ENCODE data around the gene P2RY10.
"Not testable (repeated sequence)": the region's sequence is repeated elsewhere in the genome, so short reads cannot be mapped to it uniquely, and the experiment has no call there.

Gene P2RY10, protein sequence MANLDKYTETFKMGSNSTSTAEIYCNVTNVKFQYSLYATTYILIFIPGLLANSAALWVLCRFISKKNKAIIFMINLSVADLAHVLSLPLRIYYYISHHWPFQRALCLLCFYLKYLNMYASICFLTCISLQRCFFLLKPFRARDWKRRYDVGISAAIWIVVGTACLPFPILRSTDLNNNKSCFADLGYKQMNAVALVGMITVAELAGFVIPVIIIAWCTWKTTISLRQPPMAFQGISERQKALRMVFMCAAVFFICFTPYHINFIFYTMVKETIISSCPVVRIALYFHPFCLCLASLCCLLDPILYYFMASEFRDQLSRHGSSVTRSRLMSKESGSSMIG

DNA sequence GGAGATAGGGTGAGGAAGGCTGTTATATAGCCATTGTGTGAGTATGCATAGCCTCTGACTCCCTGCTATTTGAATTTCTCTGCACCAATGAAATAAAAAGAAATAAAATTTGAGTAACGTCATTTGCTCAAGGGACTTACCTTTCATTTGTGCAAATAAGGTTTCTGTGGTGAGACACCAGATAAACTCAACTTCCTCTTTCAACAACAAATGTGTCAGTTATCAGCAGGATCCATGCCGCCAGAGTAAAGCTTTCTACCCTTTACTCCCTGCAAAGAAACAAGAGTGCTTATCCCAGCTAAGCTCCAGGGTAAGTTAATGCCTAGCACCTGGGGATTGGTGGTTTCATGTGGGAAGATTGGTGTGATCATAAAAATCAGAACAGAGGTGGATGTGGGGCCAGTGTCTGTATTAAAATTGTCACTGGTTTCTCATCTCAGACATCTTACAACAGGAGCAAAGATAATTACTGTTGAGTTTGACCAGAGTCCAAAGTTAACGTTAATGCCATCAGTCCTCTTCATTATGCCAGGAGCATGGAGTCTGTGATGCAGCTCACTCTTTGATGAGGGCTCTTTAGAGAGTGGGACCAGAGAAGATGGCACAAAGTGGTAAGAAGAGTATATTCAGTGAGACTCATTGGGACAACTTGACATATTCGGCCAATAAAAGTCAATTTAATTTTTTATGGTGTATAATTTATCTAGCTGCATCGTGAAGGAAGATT lies at the start of gene P2RY10:
Gene P2RY10, plus strand, starts transcription at position 206 of the 727 bp plus-strand sequence. CDS start 15,130 bp downstream, outside the sequence.
- peak; percentile 67 for DNase-seq (ENCODE audit: low spot score)

DNA sequence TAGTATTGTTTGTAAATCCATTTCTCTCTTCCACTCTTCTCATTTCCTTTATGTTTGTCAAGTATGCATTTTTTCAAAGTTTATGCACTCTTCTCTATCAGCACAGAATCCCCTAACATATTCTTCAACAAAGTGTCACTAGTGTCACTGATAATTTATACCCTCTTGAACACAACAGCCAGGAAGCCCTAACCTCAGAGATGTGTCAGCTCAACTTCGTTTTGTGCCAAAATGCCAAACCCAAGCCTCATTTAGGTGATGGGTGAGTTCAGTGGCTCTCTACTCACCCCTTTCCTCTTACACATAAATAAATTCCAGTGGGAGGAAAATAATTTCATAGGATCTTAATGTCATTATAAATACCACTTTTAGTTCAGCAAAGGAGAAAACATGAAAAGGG lies 22.4 kb upstream of the P2RY10 start:
- DNase-seq (ENCODE audit: low spot score), result no peak

DNA sequence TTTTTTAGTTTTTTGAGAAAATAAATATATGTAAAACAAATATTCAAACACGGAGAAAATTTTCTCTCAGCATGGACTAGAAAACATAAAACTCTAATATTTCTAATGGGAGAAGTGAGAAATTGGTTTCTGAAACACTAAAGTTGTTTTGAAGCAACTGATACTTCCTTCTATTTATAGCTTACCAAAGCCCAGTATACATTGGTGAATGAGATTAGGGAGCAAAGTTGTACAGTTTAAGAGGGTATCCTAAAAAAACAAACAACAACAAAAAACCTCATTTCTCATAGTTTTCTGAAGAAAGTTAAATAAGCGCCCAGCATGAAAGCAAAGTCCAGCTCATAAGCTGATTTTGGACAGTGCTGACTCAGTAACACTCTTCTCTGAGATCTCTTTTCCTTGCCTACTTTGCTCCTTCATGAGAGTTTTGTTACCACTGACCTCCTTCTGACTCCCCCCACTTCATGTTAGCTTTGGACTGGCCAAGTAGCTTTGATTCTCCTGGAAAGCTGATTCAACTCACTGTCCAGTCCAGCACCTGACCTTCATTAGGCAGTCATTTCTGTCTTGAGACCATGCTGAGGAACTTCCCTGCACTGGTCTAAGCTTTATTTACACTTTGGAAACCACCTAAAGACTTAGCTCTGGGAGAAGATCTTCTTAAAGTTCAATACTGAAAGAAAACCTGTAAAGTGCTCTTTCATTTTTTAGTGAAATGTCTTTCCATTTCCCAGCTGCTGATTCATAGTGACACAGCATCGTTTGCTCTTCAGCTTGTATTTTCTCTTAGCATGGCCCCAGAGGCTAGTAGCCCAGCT lies 21.8 kb upstream of the P2RY10 start:
- DNase-seq (ENCODE audit: low spot score), result no peak

DNA sequence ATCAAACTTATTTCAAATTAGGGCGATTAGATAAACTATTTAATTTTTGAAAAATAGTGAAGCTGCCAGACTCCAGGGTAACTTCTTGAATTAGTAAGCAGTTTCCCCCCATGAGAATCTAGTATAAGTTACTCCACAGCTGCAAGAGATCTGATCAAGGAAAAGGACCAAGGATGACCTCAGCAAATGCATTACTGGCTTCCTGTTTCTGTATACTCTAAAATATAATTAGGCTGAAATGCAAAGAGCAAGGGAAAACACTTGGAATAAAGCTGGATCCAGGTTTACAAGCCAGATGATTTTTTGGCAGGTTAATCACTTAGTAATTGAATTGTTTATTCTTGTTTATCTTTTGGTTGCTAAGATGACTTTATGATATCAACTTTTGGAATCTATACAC lies 13.4 kb upstream of the P2RY10 start:
- no peak for DNase-seq (ENCODE audit: low spot score)

DNA sequence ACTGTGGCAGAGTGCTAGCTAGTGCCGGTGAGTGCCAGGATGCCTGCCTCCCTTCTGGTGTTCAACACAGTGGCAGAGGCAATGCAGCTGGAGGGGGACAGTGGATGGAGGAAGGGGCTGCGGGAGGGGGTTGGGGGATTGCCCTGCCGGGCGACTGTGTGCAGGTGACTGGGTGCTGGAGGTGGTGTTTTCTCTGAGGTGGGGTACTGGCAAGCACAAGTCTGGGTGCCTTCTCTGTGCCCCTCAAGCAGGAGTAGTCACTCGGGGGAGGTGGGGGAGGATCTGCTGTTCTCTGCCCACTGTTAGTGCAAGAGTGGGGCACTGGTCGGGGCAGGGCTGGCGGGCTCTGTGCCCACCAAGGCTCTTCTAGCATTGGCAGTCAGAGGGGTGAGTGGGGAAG lies 10.3 kb upstream of the P2RY10 start:
- no peak for DNase-seq (ENCODE audit: low spot score)

DNA sequence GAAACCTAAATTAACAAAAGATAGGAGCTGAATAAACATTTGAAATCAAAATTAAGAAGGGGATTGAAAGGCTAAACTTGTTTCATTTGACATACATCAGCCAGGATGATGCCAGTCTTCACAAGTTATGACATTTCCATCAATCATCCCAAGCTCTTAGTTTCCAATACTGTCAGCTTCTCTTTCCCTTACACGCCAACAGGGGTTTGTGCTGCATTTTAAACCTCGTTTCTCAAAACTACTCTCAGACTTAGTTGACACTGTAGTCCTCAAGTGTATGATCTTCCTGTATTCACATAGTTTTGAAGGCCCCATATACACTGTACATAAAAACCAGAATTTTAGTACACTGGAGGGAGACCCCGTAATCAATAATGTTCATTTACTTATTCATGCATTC lies 840 bp upstream of the P2RY10 start:
- DNase-seq (ENCODE audit: low spot score), result no peak

DNA sequence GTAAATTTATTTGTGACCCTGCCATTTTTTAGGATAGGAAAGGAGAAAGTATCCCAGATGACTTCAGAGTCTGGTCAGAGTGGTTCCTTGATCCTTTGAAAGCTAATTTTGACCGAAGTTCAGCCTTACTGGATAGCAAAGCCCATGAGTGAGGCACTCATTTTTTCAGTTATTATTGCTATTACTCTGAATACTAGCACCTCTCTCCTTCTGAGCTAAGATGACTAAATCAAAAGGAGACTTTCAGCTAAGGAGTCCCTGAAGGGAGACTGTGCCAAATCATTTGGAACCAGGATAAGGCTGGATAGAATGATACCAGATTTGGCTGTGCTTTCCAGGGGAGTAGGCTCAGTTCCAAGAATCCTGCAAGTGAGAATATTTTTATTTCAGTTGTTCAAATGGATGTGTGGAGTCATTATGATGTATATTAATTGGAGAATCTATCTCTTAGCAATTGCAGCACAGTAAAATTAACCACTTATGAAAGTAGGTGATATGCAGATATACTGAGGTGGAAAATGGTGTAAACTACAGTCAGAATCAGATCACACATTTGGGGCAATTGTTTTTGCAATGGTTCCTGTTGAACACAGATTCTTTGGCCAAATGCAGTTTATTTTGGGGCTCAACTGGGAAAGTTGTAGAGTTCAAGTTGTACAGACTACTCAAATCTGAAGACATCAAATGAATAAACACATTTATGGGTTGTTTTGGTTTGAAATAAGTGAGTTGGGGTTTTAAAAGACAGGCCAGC lies 1.2 kb downstream of the P2RY10 start:
- DNase-seq (ENCODE audit: low spot score), result no peak

DNA sequence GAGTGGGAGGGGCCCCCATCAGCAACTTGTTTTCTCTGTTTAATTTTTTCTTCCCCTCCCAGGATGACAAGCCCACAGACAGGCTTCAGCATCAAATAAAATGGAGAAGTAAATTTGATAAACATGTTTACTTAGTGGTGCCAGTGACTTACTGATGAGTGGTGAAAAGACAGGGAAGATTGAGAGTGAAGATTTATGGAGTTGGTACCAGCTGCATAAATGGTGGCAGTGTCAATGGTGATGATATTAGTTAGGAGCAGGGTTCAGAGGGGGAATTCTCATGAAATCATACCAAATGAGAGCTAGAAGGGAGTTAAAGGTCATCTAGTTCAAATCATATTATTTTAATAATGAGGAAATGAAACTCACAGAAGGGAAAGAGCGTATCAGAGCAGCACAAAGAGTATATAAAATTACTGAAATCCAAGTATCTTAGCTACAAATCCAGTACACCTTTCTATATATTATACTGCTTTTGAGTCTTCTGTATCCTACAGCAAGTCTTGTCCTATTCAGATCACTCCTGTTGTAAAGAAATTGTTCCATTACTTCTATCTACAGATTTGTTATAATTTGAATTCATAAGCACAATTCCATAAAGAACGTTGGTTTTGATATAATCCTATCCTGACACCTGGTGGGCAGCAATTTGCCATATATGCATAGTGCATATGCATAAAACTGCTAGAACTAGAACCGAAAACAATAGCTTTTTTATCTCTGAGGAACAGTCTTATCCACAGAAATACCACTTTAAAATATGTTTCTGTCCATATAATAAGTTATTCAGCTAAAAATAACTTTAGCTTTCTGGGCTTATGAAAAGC lies 5.0 kb downstream of the P2RY10 start:
- DNase-seq (ENCODE audit: low spot score), result no peak

DNA sequence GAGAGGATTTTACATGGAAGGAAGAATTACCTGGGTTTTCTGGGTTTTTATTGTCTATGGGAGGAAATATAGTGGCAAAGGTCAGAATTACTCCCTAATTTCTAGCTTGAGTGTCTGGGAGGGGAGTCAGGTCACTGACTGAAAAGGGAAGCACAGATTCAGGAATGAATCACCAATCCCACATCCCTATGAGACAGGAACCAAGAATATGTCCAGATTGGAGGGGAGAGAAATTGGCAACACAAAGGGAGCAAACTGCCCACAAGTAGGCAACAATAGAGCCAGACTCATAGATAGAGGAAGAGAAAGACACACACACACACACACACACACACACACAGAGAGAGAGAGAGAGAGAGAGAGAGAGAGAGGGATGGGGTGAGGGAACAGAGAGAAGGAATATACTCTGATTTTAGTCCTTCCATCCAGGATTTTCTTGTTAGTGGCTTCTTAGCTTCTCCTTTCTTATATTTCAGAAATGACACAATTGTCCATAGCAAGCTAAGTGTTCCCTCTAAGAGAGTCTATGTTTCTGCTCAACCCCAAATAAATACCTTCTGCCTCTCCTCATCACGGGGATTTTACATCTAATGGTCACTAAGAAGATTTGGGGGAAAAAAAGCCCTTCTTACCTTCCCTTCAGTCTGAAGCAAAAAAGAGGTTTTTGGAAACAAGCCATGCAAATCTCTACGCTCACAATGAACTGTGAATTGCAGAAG lies 12.0 kb downstream of the P2RY10 start:
- DNase-seq (ENCODE audit: low spot score), result no peak

DNA sequence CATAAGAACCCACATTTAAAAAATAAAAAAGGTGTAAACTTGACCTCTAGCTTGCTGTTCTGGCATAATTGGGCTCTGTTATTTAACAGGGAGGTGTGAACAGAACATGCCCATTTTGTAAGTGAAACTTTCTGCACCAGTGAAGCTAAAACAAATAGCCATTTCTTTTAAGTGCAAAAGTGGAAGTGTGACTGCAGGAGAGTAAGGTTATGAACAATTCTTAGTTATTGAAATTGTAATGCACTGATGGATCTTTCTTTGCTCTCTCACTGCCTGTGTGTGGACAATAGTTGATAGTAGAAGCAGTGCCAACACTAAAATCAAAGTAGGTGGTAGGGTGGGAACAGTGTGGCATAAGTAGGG lies 12.6 kb downstream of the P2RY10 start:
- no peak for DNase-seq (ENCODE audit: low spot score)

DNA sequence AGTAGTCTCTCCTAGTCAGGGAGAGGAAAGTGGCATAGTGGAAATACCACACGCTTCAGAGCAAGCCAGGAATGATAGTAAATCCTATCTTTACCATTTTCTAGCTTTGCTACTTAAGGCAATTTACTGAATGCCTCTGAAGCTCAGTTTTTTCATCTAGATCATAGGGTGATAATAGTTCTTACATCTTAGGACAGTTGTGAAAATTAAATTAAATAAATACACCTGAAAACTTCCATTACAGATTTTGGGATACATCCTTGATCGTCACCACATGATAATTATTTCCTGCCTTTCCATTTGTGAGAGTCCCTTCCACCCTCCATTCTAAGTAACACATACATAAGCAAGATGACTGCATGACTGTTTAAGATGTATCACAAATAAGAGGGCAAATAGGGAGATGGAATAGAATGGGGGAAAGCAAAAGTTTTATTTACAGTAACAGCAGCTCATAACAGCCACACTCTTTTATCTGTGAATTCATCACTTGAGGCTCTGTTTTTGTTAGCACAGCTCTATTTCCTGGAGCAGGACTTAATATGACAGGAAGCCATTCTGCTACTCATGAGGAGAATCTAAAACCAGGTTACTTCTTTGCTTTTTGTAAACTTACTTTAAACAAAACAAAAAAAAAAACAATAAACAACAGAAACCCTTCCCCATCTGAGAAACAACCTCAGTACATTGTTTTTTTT lies 13.4 kb downstream of the P2RY10 start:
- DNase-seq (ENCODE audit: low spot score), result peak; percentile 34

DNA sequence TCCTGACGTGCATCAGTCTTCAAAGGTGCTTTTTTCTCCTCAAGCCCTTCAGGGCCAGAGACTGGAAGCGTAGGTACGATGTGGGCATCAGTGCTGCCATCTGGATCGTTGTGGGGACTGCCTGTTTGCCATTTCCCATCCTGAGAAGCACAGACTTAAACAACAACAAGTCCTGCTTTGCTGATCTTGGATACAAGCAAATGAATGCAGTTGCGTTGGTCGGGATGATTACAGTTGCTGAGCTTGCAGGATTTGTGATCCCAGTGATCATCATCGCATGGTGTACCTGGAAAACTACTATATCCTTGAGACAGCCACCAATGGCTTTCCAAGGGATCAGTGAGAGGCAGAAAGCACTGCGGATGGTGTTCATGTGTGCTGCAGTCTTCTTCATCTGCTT lies 15.7 kb downstream of the P2RY10 start:
- no peak for DNase-seq (ENCODE audit: low spot score)

DNA sequence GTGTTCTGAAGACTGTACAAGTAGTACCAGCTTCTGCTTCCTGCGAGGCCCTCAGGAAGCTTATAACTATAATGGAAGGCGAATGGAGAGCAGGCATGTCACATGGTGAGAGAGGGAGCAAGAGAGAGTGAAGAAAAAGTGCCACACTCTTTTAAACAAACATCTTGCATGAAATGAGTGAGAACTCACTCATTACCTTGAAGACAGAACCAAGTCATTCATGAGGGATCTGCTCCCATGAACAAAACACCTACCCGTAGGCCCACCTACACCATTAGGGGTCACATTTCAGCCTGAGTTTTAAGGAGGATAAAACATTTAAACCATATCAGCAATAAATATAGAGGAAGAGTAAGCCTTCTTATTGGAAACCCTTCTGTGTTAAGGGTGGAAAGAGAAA lies 19.4 kb downstream of the P2RY10 start:
- no peak for DNase-seq (ENCODE audit: low spot score)

DNA sequence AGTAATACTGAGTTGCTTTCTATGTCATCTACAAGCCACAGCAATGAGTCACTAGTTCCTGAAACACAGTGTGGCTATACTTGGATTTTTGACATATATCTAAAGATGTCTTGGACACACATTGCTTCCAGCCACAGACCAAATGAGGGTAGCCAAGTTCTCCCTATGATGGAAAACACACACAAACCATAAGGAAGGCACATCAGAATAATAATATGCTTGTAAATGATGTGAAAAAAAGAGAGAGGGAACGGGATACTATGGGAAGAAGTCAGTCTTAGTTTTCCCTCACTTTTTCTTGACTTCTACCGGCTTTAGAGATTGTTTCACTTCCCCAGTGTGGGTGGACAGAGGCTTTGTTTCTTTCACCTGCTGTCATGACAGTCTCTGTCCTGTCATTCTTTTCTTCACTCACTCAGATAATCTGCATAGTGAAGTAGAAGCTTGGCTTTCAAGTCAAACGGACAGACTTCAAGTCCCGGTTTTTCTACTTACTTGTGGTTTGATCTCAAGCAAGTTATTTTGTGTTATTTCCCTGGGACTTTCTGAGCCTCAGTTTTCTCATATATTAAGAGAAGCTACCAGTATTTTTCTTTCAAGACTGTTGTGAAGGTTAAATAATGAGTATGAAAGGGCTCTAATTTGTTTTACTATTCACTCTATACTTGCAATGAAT lies 34.7 kb downstream of the P2RY10 start:
- DNase-seq (ENCODE audit: low spot score), result no peak

DNA sequence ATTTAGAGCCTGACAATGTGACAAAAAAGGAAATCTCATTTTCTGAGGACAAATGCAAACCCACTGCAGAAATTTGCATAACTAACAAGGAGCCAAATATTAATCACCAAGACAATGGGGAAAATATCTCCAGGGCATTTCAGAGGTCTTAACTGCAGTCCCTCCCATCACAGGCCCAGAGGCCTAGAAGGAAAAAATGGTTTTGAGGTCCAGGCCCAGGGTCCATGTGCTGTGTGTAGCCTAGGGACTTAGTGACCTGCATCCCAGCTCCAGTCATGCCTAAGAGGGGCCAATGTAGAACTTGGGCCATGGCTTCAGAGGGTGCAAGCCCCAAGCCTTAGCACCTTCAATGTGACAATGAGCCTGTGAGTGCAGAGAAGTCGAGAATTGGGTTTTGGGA lies 44.2 kb downstream of the P2RY10 start:
- DNase-seq (ENCODE audit: low spot score), result no peak

DNA sequence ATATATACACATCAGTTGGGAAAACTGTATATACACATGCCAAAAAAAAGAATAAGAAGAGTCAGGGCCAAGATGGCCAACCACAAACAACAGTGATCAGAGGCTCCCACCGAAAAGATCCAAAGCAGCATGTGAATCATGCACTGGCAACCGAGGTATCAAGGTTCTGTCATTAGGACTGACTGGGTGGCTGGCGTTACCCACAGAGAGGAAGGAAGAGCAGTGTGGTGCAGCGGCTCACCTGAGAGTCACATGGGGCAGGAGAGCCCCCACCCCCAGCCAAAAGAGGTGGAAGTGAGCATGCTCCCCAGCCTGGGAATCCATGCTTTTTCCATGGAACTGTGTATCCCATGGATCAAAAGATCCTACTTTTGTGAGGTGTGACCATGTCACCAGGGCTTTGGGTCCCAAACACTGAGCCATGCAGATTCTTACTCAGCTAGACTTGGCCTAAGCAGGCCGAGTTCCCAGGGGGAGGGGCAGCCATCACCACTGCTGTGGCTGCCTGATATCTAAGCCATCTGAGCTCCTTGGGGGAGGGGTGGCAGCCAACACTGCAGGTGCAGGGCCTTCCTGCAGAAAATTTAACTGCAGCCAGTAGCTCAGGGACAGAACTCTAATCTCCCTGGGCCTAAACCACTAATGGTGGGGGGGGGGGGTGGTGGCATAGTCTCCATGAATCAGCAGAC lies 52.8 kb downstream of the P2RY10 start:
- DNase-seq (ENCODE audit: low spot score), result peak; percentile 29

DNA sequence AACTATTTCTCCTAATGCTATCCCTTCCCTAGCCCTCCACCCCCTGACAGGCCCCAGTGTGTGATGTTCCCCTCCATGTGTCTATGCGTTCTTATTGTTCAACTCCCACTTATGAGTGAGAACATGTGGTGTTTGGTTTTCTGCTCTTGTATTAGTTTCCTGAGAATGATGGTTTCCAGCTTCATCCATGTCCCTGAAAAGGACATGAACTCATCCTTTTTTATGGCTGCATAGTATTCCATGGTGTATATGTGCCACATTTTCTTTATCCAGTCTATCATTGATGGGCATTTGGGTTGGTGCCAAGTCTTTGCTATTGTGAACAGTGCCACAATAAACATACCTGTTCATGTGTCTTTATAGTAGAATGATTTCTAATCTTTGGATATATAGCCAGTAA lies 62.3 kb downstream of the P2RY10 start:
- not testable (repeated sequence) for DNase-seq (ENCODE audit: low spot score)

Measured in CD4-positive, alpha-beta T cell treated with Interleukin-2 at 100 ng/mL for 4 hours (primary cell).